ENCODE data around the gene KCNG2. TPM values are rescaled to one million over a fixed set of nuclear protein-coding genes. Genes with fewer than 3 reads are reported as not detected.

KCNG2 gene
- total and polyA plus RNA-seq, 2 of the 13 experiments (the other 11 are each of a cell fraction or from before 2014, with no cell fraction given), result not detected

DNA sequence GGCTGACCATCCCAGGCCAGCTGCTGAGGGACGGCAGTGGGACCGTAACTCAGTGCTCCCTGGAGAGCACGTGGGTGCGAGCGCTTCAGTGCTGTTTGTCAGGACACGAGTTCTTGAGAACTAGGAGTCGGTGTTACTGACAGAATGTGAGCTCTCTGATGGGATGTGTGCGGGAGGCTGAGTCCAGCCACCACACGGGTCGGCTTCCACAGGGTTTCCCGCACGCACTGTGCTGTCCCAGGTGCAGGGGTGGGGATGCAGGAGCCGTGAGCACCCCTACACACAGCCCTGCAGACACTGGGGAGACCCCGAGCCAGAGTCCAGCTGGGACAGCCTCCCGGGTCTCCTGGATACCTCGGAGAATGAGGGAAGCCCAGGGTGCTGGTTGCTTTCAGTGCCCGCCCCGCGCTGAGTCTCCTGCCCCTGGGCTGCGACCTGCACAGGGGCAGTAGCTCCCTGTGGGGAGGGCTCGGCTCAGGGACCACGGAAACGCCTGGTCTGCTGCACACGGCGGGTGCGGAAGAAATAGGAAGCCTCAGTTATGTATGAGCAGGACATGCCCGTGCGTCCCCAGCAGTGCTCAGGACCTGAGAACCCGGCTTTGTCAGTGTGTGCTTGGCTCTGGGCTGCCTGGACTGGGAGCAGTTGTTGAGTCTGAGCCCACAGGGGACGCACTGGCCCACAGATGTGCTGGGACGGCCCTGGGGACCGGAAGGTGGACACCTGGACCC is 71.2 kb downstream of the KCNG2 start:
- Histone ChIP-seq H3K4me3 (replicated peaks in 1 of 3; ENCODE audit: insufficient read depth in 1 of 3, low read depth in 2 of 3, low read length in 3 of 3) (no peak overlapping the region), H3K4me2 (ENCODE audit: low read depth, low read length) (no peak overlapping the region), H2AFZ (ENCODE audit: low read length) (no peak overlapping the region), H3K79me2 (ENCODE audit: insufficient read depth, low read length) (no peaks in the 10 kb centered on the region), H3K36me3 (replicated peaks in 1 of 2; ENCODE audit: control insufficient read depth in 1 of 2, insufficient read depth in 2 of 2, low read length in 2 of 2) (no peaks in the 10 kb centered on the region), H3K27me3 (ENCODE audit: control insufficient read depth in 1 of 2, insufficient read depth in 2 of 2, low read length in 2 of 2) (peaks cover 12 to 71% of the 10 kb centered on the region in 2 experiments), H3K27ac (ENCODE audit: extremely low read length, insufficient read depth, low read length) (no peak overlapping the region), H3K4me1 (ENCODE audit: insufficient read depth, low read length) (peaks cover 8% of the 10 kb centered on the region), H4K20me1 (ENCODE audit: insufficient read depth, low read length) (no peaks in the 10 kb centered on the region), H3K9ac (ENCODE audit: insufficient read depth, low read depth, low read length) (no peak overlapping the region), H3K9me3 (ENCODE audit: low read length) (no peaks in the 10 kb centered on the region)
- in situ Hi-C loops (cut with HindIII; ENCODE audit: extremely low pct_ligation_motif_present, low pct_unique_long_range_greater_than_20kb), result no loop called here
- intact Hi-C loops (cut with micrococcal nuclease; ENCODE audit: unreplicated experiment), result no loop called here
- CTCF ChIA-PET (ENCODE audit: low intra/inter-chr PET ratio, low total read pairs), result no interaction called here
- ATAC-seq, result peak; percentile 42
- no peak for TF ChIP-seq ZNF598 (CRISPR knock-in tag; IDR thresholded peaks at IDR 0.05; ENCODE audit: borderline replicate concordance)
- TF ChIP-seq, protein P1, sequence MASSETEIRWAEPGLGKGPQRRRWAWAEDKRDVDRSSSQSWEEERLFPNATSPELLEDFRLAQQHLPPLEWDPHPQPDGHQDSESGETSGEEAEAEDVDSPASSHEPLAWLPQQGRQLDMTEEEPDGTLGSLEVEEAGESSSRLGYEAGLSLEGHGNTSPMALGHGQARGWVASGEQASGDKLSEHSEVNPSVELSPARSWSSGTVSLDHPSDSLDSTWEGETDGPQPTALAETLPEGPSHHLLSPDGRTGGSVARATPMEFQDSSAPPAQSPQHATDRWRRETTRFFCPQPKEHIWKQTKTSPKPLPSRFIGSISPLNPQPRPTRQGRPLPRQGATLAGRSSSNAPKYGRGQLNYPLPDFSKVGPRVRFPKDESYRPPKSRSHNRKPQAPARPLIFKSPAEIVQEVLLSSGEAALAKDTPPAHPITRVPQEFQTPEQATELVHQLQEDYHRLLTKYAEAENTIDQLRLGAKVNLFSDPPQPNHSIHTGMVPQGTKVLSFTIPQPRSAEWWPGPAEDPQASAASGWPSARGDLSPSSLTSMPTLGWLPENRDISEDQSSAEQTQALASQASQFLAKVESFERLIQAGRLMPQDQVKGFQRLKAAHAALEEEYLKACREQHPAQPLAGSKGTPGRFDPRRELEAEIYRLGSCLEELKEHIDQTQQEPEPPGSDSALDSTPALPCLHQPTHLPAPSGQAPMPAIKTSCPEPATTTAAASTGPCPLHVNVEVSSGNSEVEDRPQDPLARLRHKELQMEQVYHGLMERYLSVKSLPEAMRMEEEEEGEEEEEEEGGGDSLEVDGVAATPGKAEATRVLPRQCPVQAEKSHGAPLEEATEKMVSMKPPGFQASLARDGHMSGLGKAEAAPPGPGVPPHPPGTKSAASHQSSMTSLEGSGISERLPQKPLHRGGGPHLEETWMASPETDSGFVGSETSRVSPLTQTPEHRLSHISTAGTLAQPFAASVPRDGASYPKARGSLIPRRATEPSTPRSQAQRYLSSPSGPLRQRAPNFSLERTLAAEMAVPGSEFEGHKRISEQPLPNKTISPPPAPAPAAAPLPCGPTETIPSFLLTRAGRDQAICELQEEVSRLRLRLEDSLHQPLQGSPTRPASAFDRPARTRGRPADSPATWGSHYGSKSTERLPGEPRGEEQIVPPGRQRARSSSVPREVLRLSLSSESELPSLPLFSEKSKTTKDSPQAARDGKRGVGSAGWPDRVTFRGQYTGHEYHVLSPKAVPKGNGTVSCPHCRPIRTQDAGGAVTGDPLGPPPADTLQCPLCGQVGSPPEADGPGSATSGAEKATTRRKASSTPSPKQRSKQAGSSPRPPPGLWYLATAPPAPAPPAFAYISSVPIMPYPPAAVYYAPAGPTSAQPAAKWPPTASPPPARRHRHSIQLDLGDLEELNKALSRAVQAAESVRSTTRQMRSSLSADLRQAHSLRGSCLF (CRISPR knock-in tag; IDR thresholded peaks at IDR 0.05; ENCODE audit: borderline replicate concordance), result no peak
- TF ChIP-seq, protein P2, sequence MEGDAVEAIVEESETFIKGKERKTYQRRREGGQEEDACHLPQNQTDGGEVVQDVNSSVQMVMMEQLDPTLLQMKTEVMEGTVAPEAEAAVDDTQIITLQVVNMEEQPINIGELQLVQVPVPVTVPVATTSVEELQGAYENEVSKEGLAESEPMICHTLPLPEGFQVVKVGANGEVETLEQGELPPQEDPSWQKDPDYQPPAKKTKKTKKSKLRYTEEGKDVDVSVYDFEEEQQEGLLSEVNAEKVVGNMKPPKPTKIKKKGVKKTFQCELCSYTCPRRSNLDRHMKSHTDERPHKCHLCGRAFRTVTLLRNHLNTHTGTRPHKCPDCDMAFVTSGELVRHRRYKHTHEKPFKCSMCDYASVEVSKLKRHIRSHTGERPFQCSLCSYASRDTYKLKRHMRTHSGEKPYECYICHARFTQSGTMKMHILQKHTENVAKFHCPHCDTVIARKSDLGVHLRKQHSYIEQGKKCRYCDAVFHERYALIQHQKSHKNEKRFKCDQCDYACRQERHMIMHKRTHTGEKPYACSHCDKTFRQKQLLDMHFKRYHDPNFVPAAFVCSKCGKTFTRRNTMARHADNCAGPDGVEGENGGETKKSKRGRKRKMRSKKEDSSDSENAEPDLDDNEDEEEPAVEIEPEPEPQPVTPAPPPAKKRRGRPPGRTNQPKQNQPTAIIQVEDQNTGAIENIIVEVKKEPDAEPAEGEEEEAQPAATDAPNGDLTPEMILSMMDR (CRISPR knock-in tag; IDR thresholded peaks at IDR 0.05), result peak; percentile 9; the same call in 1 of the 2 replicates
- BruUV-seq (replicated peaks), result no TSS peak
- WGBS (ENCODE audit: low lambda C conversion rate), result 55% methylated on average over 15 of the region's 32 CpGs
- no peak for DNase-seq (ENCODE audit: low spot score)
- POLR2A ChIA-PET, result no interaction called here
- FAIRE-seq, result no peak

All from HepG2 (cell line).